ENCODE data around the gene ACY1.

DNA sequence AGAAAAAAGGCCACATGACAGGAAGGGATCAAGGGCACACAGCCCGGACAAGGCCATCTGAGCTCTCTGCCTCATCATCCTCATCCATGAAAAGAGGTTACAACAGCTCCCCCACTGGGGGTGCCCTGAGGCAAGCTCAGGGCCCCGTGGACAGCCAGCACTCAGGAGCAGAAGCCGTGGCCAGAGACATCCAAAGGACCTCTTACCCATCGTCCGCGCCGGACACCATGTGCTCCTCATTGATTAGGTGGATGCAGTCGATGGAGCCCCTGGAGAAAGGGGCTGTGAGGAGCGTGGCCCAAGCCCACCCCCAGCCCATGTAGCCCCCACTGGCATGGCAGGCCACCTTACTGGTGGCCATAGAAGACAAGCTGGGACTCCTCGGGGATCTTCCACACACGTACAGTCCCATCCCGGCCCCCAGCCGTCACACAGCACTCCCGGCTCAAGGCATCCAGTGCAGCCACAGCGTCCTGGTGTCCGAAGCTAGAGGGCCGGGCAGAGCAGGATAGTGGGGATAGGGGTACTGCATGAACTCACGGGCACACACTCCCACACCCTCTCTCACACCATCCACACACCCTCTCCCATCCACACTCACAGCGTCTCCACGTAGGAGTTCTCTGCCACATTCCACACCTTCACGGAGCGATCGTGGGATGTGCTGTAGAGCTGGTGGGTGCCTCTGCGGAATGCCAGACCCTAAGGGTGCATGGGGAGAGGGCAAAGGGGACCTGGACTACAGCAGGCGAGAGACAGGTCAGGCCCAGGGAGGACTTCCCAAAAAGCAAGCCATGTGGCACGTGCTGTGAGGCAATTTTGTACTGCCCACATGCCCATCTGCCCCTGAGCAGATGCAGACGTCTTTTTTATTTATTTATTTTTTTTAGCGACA is 48.1 kb upstream of the ACY1 start:
- TF ChIP-seq CTCF (IDR thresholded peaks at IDR 0.05; ENCODE audit: insufficient read depth, low read length) (no peak), REST (IDR thresholded peaks at IDR 0.05; ENCODE audit: insufficient replicate concordance, low read depth) (no peak), POLR2AphosphoS5 (IDR thresholded peaks at IDR 0.05; ENCODE audit: low read depth) (no peak)
